AG09309 (cell line): ENCODE measurements around the gene MDK.

Experiments used
- DNase-seq: peaks from one replicate; pipeline ENCODE4 v3.0.0-alpha.2; 2010; ENCODE audit warnings: low read depth
- H3K4me3 ChIP-seq: 2 replicates; pipeline ENCODE4 v1.5.1; 2011; ENCODE audit warnings: mild to moderate bottlenecking, low read depth, low read length, moderate library complexity; ENCODE audit not compliant: control insufficient read depth
- CTCF ChIP-seq: IDR thresholded peaks from 2 replicates; pipeline ENCODE4 v1.5.1; 2011; ENCODE audit warnings: mild to moderate bottlenecking, low read depth, low read length, inconsistent platforms; ENCODE audit not compliant: insufficient read depth, control insufficient read depth; ENCODE audit errors: missing control alignments

The MDK gene

GRCh38 chr11:46414879-46415278 lies 33.4 kb downstream of the MDK start:
- TF ChIP-seq CTCF: no peak
- no peak for DNase-seq
- no peak overlapping the region for H3K4me3 ChIP-seq

GRCh38 chr11:46417711-46418110 lies 36.2 kb downstream of the MDK start:
- no peak for DNase-seq

DNA sequence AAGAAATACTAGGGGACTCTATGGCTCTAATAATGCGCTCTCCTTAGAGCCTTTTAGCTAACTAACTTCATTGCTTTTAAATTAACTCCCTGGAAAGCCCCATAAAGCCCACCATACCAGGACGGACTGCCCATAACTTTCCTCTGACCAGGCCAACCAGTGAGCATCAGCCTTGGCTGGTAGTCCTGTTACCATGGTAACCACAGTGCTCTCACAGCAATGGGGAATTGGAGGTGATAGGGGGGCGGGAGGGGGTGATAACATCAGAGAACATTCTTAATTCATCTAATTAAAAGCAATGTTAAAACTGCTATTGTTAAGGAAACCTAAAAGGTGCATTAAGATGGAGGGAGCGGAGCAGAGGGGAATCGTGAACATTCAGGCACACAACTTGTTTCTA lies 37.3 kb downstream of the MDK start:
- TF ChIP-seq CTCF: no peak
- DNase-seq: no peak
- H3K4me3 ChIP-seq: no peak overlapping the region

More at GRCh38 chr11:46417711-46418110, 36.2 kb downstream of the MDK start:
- no peak overlapping the region for H3K4me3 ChIP-seq
- TF ChIP-seq CTCF: no peak

GRCh38 chr11:46420513-46420912 lies 39.0 kb downstream of the MDK start:
- DNase-seq: no peak
- TF ChIP-seq CTCF: no peak
- H3K4me3 ChIP-seq: no peak overlapping the region

DNA sequence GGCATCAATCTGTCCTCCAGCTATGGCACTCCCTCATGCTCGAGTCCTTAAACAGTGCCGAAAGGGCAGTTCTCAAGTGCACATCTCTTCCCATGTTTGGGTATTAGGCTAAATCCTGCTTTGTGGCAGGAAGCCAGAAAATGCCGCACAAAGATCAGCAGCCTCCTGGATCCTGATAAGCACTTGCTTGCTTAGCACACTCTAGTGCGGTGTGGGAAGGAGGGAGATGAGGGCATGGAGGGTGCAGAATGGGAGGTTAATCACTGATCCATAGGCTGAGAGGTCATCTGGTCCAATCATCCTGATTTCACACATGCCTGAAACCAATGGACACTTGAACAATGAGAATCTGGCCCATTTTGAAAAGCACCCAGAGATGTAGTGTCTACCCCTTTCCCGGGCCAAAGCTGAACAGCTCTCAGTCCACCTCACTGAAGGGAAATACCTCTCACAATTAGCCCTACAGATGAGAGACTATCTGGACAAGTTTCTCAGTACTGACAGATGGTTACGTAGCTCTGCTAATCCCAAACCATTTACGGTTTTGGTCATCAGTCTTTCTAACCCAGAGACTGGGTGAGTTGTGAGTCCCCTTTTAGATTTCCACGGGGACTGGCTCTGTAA lies 39.9 kb downstream of the MDK start:
- DNase-seq: no peak
- TF ChIP-seq CTCF: no peak
- no peak overlapping the region for H3K4me3 ChIP-seq

GRCh38 chr11:46422588-46422987 lies 41.1 kb downstream of the MDK start:
- no peak for DNase-seq
- no peak for TF ChIP-seq CTCF
- no peak overlapping the region for H3K4me3 ChIP-seq

GRCh38 chr11:46426233-46426991 lies 44.9 kb downstream of the MDK start:
- TF ChIP-seq CTCF: no peak
- no peak overlapping the region for H3K4me3 ChIP-seq
- DNase-seq: no peak
